ENCODE results near the gene LRRC43. TPM values are rescaled to one million over a fixed set of nuclear protein-coding genes. Genes with fewer than 3 reads are reported as not detected.

Gene LRRC43
- total RNA-seq, 1 donor from 2014 or later, result 1.7 TPM

DNA sequence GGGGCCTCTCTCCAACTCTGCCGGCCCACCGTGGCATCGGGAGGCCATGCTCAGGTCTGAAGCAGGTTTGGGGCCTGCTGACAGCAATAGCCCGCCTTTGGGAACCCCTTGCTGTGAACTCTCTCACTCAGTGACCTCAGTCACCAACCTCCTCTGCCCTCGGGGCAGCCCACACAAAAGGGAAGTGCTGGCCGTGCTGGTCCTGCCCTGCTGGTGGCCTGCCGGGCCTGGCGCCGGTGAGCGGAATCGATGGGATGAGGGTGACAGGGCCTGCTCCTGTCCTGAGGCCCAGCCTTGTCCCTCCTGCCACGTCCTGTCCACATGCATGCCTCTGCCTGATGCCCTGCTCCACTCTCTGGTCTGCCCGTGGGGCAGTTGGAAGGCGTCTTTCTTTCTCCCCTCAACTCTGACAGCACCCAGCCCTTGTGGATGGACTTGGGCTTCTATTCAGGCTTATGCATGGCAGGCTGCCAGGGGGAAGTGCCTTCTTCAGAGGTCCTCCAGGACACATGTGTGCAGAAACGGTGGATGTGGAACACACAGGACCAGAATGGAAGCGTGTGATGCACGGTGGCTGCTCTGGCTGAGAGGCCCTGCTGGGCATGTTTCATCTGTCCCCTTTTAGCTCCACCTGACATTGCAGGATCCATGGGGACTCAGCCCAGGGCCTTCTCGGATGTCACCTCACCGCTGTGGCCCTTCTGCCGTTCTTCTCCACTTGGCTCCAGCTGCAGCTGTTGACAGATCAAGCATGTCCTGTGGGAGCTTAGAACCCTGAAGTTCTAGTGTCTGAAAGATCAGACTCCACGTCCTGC lies 40.8 kb upstream of the LRRC43 start:
- H3K27me3 Mint-ChIP-seq (ENCODE audit: low read depth), result no peaks in the 10 kb centered on the region
- peaks cover 30% of the 10 kb centered on the region for H3K36me3 Mint-ChIP-seq (ENCODE audit: low read depth)
- H3K4me3 Mint-ChIP-seq, result no peak overlapping the region
- DNase-seq (ENCODE audit: low read depth, low spot score), result no peak
- no peaks in the 10 kb centered on the region for H3K9me3 Mint-ChIP-seq
- no peak overlapping the region for H3K27ac Mint-ChIP-seq (ENCODE audit: unreplicated experiment)
- TF ChIP-seq, protein P1, sequence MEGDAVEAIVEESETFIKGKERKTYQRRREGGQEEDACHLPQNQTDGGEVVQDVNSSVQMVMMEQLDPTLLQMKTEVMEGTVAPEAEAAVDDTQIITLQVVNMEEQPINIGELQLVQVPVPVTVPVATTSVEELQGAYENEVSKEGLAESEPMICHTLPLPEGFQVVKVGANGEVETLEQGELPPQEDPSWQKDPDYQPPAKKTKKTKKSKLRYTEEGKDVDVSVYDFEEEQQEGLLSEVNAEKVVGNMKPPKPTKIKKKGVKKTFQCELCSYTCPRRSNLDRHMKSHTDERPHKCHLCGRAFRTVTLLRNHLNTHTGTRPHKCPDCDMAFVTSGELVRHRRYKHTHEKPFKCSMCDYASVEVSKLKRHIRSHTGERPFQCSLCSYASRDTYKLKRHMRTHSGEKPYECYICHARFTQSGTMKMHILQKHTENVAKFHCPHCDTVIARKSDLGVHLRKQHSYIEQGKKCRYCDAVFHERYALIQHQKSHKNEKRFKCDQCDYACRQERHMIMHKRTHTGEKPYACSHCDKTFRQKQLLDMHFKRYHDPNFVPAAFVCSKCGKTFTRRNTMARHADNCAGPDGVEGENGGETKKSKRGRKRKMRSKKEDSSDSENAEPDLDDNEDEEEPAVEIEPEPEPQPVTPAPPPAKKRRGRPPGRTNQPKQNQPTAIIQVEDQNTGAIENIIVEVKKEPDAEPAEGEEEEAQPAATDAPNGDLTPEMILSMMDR (conservative IDR thresholded peaks at IDR 0.05), result no peak
- H3K4me1 Mint-ChIP-seq, result no peaks in the 10 kb centered on the region

DNA sequence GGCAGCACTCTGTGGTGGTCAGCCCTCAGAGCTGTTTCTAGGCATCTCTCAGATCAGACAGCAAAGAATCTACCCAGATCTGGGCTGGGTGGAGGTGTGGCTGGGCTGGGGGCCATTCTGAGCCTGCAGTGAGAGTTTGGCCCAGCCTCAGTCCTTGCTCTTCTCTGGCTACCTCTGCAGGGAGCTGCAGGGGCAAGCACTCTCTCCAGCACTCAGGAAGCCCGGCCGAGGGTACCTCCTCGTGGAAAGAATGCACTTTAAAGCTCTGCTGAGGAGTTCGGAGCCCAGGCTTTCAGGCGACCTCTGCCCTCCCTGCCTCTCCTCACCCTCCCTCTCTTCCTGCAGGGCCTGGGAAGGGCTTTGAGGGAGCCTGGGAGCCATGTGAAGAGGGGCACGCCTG lies 40.1 kb upstream of the LRRC43 start:
- H3K36me3 Mint-ChIP-seq (ENCODE audit: low read depth), result peaks cover 30% of the 10 kb centered on the region
- no peak overlapping the region for H3K4me3 Mint-ChIP-seq
- no peak overlapping the region for H3K27ac Mint-ChIP-seq (ENCODE audit: unreplicated experiment)
- no peaks in the 10 kb centered on the region for H3K27me3 Mint-ChIP-seq (ENCODE audit: low read depth)
- no peaks in the 10 kb centered on the region for H3K9me3 Mint-ChIP-seq
- no peaks in the 10 kb centered on the region for H3K4me1 Mint-ChIP-seq
- DNase-seq (ENCODE audit: low read depth, low spot score), result no peak
- TF ChIP-seq, protein P1 (conservative IDR thresholded peaks at IDR 0.05), result no peak

DNA sequence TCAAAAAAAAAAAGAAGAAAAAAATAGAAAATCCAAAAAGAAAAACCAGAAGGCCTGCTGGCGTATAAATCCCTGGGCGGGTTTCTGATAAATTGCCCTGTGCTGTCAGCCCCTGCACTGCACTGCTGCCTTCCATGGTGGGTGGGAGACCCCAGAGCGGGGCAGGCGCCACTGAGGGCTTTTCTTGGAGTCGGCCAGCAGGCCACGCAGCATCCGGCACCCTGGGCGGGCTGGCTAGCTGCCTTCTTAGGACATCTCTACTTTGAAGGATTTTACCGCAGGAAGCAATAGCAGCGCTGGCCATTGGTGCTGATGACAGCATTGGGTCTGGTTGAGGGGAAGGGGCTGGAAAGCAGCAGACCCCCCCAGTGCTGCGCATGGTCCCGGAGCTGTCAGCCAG lies 38.0 kb upstream of the LRRC43 start:
- Mint-ChIP-seq H3K4me1 (no peaks in the 10 kb centered on the region), H3K9me3 (no peaks in the 10 kb centered on the region), H3K27me3 (ENCODE audit: low read depth) (no peaks in the 10 kb centered on the region), H3K27ac (ENCODE audit: unreplicated experiment) (no peak overlapping the region), H3K4me3 (no peak overlapping the region), H3K36me3 (ENCODE audit: low read depth) (peaks cover 30% of the 10 kb centered on the region)
- TF ChIP-seq, protein P1 (conservative IDR thresholded peaks at IDR 0.05), result no peak
- DNase-seq (ENCODE audit: low read depth, low spot score), result no peak

DNA sequence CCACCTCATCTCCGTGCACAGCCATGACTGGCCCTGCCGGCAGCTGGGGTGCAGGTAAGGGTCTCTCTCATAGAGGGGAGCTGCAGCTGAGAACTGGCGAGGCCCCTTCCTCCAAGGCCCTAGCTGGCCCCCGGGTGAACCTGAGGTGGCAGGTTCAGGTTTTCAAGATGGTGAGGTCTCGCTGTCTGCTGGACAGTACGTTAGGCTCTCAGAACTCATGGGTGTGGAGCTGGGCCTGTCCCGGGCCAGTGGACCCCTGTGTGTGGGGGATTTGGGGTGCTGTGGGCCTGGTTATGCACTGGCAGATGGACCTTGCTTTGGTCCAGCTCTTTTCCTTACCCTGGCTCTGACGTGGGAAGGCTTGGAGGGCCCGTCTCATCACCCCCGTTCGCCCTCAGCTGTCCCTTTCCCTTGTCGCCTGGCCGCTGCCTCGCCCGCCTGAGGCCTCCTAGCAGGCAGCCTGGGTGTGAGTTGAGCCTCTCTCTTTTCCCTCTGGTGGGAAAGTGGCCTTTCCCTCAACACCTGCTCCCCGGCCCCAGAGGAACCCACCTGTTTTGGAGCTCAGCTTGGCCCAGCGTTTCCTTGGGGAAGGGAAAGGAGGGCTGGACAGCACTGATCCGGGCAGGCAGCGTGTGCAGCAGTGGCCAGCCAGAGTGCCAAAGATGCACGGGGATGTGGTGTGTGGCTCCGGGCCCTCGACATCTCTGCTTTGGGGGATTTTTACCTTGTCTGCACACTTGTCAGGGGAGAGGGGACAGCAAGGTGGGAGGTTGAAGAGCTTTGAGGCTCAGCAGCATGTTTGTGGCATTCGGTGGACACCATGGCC lies 37.2 kb upstream of the LRRC43 start:
- H3K4me1 Mint-ChIP-seq, result no peaks in the 10 kb centered on the region
- no peaks in the 10 kb centered on the region for H3K27me3 Mint-ChIP-seq (ENCODE audit: low read depth)
- H3K4me3 Mint-ChIP-seq, result no peak overlapping the region
- no peaks in the 10 kb centered on the region for H3K9me3 Mint-ChIP-seq
- DNase-seq (ENCODE audit: low read depth, low spot score), result no peak
- TF ChIP-seq, protein P1 (conservative IDR thresholded peaks at IDR 0.05), result no peak
- H3K36me3 Mint-ChIP-seq (ENCODE audit: low read depth), result peaks cover 27% of the 10 kb centered on the region
- no peak overlapping the region for H3K27ac Mint-ChIP-seq (ENCODE audit: unreplicated experiment)

DNA sequence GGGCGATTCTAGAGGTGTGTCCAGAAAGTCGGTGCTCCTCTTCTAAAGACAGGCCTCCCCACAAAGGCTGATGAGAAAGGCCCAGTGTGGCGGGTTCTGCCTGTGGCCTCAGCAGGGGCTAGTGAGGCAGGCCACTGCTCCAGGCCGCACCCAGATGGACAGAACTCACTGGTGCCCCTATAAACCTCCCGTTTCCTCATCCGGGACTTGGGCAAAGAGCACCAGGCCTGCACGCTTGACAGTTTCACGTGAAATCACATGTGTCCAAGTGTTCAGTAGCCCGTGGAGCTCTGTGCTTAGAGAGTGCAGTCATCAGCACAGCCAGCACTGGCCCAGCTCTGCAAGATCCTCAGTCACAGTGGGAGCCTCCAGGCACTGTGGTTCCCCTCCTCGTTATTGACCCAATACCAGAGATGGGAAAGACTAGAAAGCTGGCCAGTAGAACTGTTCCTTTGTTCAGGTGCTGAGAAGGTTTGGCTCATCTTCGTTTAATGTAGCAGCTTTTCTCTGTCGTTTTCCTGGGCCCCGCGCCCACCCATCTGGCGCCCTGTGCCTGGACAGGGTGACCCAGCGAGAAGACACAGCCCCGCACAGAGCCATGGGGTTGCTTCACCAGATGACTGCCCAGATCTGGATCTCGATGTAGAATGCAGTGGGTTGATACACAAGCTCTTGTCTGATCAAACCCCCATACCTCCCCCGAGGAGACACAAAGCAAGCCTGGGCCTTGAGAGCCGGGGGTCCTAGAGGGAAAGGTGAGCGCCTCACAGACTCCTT lies 35.2 kb upstream of the LRRC43 start:
- Mint-ChIP-seq H3K27me3 (ENCODE audit: low read depth) (no peaks in the 10 kb centered on the region), H3K9me3 (no peaks in the 10 kb centered on the region), H3K36me3 (ENCODE audit: low read depth) (peaks cover 13% of the 10 kb centered on the region), H3K27ac (ENCODE audit: unreplicated experiment) (no peak overlapping the region), H3K4me3 (no peak overlapping the region), H3K4me1 (peaks cover 7% of the 10 kb centered on the region)
- no peak for DNase-seq (ENCODE audit: low read depth, low spot score)
- TF ChIP-seq, protein P1 (conservative IDR thresholded peaks at IDR 0.05), result no peak

Data from neural crest cell (in vitro differentiated cells).